HepG2 (cell line): ENCODE results near the gene TMEM256. TPM values are rescaled to one million over a fixed set of nuclear protein-coding genes. Genes with fewer than 3 reads are reported as not detected.

Experiments used
- ATF7-NPFF ChIP-seq: sonication (generic); formaldehyde crosslinking; IDR thresholded peaks from 2 replicates; pipeline ENCODE4 v1.8.1; 2023; ENCODE audit warnings: mild to moderate bottlenecking, low read depth, missing genetic modification reagents, moderate library complexity
- CBX5 ChIP-seq: sonication (generic); formaldehyde crosslinking; IDR thresholded peaks from 2 replicates; pipeline ENCODE4 v1.4.0; 2020; ENCODE audit warnings: missing genetic modification reagents, borderline replicate concordance
- CREB1 ChIP-seq, 2 experiments: fragments of 450-650 bp in 1 of 2; IDR thresholded peaks; 2 replicates each; pipeline ENCODE4 v1.6.1; 2016 to 2017; ENCODE audit warnings: control low read depth in 1 of 2, mild to moderate bottlenecking in 1 of 2, missing compliant biosample characterization in 1 of 2, missing genetic modification characterization in 1 of 2
- DR1 ChIP-seq: sonication (generic); formaldehyde crosslinking; IDR thresholded peaks from 2 replicates; pipeline ENCODE4 v1.8.0; 2021; ENCODE audit warnings: mild to moderate bottlenecking, missing genetic modification reagents, inconsistent platforms
- FOXJ3 ChIP-seq: sonication (generic); formaldehyde crosslinking; IDR thresholded peaks from 2 replicates; pipeline ENCODE4 v1.4.0; 2020; ENCODE audit warnings: missing genetic modification reagents, mild to moderate bottlenecking, borderline replicate concordance
- HNRNPH1 ChIP-seq: fragments of 200-400 bp; formaldehyde crosslinking; optimal IDR thresholded peaks from 2 replicates; pipeline ENCODE3; 2017; ENCODE audit warnings: mild to moderate bottlenecking, low read depth, low read length
- IKZF1 ChIP-seq: fragments of 450-650 bp; IDR thresholded peaks from 2 replicates; pipeline ENCODE4 v1.7.1; 2016
- IKZF4 ChIP-seq: sonication (generic); formaldehyde crosslinking; IDR thresholded peaks from 2 replicates; pipeline ENCODE4 v1.5.1; 2020; ENCODE audit warnings: borderline replicate concordance, mild to moderate bottlenecking, low read depth, missing genetic modification reagents; ENCODE audit errors: not compliant biosample characterization
- KDM1A ChIP-seq: IDR thresholded peaks from 2 replicates; pipeline ENCODE4 v1.6.1; 2016; ENCODE audit warnings: missing compliant biosample characterization
- NRL ChIP-seq: sonication (generic); formaldehyde crosslinking; IDR thresholded peaks from 2 replicates; pipeline ENCODE4 v1.5.0; 2020; ENCODE audit warnings: missing genetic modification reagents, mild to moderate bottlenecking, moderate library complexity, borderline replicate concordance
- PRMT3 ChIP-seq: sonication (generic); formaldehyde crosslinking; IDR thresholded peaks from 2 replicates; pipeline ENCODE4 v1.8.1; 2022; ENCODE audit warnings: low read depth, mild to moderate bottlenecking, moderate library complexity, missing genetic modification reagents, borderline replicate concordance
- RNF219 ChIP-seq: sonication (generic); formaldehyde crosslinking; IDR thresholded peaks from 2 replicates; pipeline ENCODE4 v1.5.0; 2020; ENCODE audit warnings: mild to moderate bottlenecking, missing genetic modification reagents
- SP1 ChIP-seq, 2 experiments: fragments of 450-650 bp in 1 of 2; sonication (generic) in 1 of 2; formaldehyde crosslinking in 1 of 2; IDR thresholded peaks; 2 replicates each; pipeline versions ENCODE4 v1.4.0 to v1.6.1; 2016 to 2020; ENCODE audit warnings: missing genetic modification reagents in 1 of 2
- SYNCRIP ChIP-seq: fragments of 200-400 bp; formaldehyde crosslinking; IDR thresholded peaks from 2 replicates; pipeline ENCODE4 v1.6.1; 2018; ENCODE audit warnings: mild to moderate bottlenecking, low read depth, low read length; ENCODE audit not compliant: insufficient read depth
- ZBTB7B ChIP-seq: sonication (generic); formaldehyde crosslinking; IDR thresholded peaks from 2 replicates; pipeline ENCODE4 v1.4.0; 2020; ENCODE audit warnings: missing genetic modification reagents
- ZNF12 ChIP-seq: sonication (generic); formaldehyde crosslinking; IDR thresholded peaks from 2 replicates; pipeline ENCODE4 v1.5.0; 2020; ENCODE audit warnings: missing genetic modification reagents
- ZNF160 ChIP-seq: sonication (generic); formaldehyde crosslinking; IDR thresholded peaks from 2 replicates; pipeline ENCODE4 v1.8.0; 2022; ENCODE audit warnings: mild to moderate bottlenecking, inconsistent platforms, missing genetic modification reagents
- ZNF20 ChIP-seq: sonication (generic); formaldehyde crosslinking; IDR thresholded peaks from 2 replicates; pipeline ENCODE4 v1.4.0; 2020; ENCODE audit warnings: mild to moderate bottlenecking, moderate library complexity, missing genetic modification reagents
- ZNF337 ChIP-seq: sonication (generic); formaldehyde crosslinking; IDR thresholded peaks from 2 replicates; pipeline ENCODE4 v1.5.1; 2020; ENCODE audit warnings: missing genetic modification reagents, low read depth, mild to moderate bottlenecking, borderline replicate concordance
- ZSCAN12 ChIP-seq: sonication (generic); formaldehyde crosslinking; IDR thresholded peaks from 2 replicates; pipeline ENCODE4 v1.9.0; 2021; ENCODE audit warnings: mild to moderate bottlenecking, missing genetic modification reagents
- polyA plus RNA-seq, 8 experiments: library from polyadenylated mRNA; depleted of rRNA in 3 of 8; stranded (reverse) in 7 of 8; unstranded in 1 of 8; fragments of >200 nt; fragmentation: Illumina TruSeq in 4 of 8; extraction: Trizol in 4 of 8; gene quantifications; 2 replicates each; pipeline versions ENCODE4 v1.2.1 to v1.2.3, GENCODE V29; 2011 to 2016; ENCODE audit warnings: low read depth in 4 of 8, missing spikeins in 1 of 8, mixed read lengths in 1 of 8; ENCODE audit not compliant: insufficient read depth in 1 of 8
- total RNA-seq, 5 experiments: library from RNA; depleted of rRNA; stranded (reverse); fragments of >200 nt; fragmentation: Illumina TruSeq; extraction: Trizol; gene quantifications; 2 replicates each; pipeline ENCODE4 v1.2.3, GENCODE V29; 2016; ENCODE audit warnings: low read depth in 1 of 5
- TF ChIP-seq, protein P1 (sequence below): sonication (generic); formaldehyde crosslinking; conservative IDR thresholded peaks from 2 replicates; pipeline ENCODE4 v1.4.0; 2020; ENCODE audit warnings: missing genetic modification reagents

Gene TMEM256
- total and polyA plus RNA-seq, 2 of the 13 experiments (the other 11 are each of a cell fraction or from before 2014, with no cell fraction given): 231 to 252 TPM

- TF ChIP-seq IKZF4: no peak
- no peak for TF ChIP-seq IKZF1
- 0 out of 2 replicates have a peak, but pooled peaks have one; percentile 69 for TF ChIP-seq ZNF20
- no peak for TF ChIP-seq CBX5
- TF ChIP-seq HNRNPH1: no peak
- TF ChIP-seq ATF7-NPFF (CRISPR knock-in tag): peak; percentile 57
- TF ChIP-seq NRL (CRISPR knock-in tag): peak; percentile 13; the same call in 1 of the 2 replicates
- TF ChIP-seq CREB1 (IDR thresholded peaks at IDR 0.05): no peak
- TF ChIP-seq CREB1 (CRISPR knock-in tag; IDR thresholded peaks at IDR 0.05): no peak
- TF ChIP-seq RNF219 (CRISPR knock-in tag): no peak
- no peak for TF ChIP-seq PRMT3 (CRISPR knock-in tag)
- no peak for TF ChIP-seq ZNF12 (CRISPR knock-in tag)
- TF ChIP-seq SP1 (IDR thresholded peaks at IDR 0.05): no peak
- peak; percentile 68 for TF ChIP-seq SP1 (CRISPR knock-in tag; IDR thresholded peaks at IDR 0.05)
- TF ChIP-seq KDM1A (CRISPR knock-in tag): no peak; the same call in 1 of the 2 replicates
- TF ChIP-seq SYNCRIP: no peak
- no peak for TF ChIP-seq FOXJ3 (CRISPR knock-in tag)
- peak; percentile 89; the same call in 1 of the 2 replicates for TF ChIP-seq ZNF160 (CRISPR knock-in tag)
- TF ChIP-seq ZBTB7B (CRISPR knock-in tag): peak; percentile 87; the same call in 1 of the 2 replicates
- TF ChIP-seq DR1: 0 out of 2 replicates have a peak, but pooled peaks have one; percentile 15
- TF ChIP-seq, protein P1, sequence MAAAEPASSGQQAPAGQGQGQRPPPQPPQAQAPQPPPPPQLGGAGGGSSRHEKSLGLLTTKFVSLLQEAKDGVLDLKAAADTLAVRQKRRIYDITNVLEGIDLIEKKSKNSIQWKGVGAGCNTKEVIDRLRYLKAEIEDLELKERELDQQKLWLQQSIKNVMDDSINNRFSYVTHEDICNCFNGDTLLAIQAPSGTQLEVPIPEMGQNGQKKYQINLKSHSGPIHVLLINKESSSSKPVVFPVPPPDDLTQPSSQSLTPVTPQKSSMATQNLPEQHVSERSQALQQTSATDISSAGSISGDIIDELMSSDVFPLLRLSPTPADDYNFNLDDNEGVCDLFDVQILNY (CRISPR knock-in tag): no peak
- 0 out of 2 replicates have a peak, but pooled peaks have one; percentile 38 for TF ChIP-seq ZNF337 (CRISPR knock-in tag)
- no peak for TF ChIP-seq ZSCAN12 (CRISPR knock-in tag)
These were observed 41.1 kb upstream of the TMEM256 start, which contains the start of gene CHRNB1 (continued) for GRCh38 chr17:7444682-7445618.
